NCI-H1436 treated with DMSO at 0.1 percent for 48 hours (cell line): ENCODE data around the gene RRBP1.

ENCODE experiments used
- DNase-seq: peaks from one replicate; lab custom pipeline; 2025; lab: John Stamatoyannopoulos, UW

Gene RRBP1

DNA sequence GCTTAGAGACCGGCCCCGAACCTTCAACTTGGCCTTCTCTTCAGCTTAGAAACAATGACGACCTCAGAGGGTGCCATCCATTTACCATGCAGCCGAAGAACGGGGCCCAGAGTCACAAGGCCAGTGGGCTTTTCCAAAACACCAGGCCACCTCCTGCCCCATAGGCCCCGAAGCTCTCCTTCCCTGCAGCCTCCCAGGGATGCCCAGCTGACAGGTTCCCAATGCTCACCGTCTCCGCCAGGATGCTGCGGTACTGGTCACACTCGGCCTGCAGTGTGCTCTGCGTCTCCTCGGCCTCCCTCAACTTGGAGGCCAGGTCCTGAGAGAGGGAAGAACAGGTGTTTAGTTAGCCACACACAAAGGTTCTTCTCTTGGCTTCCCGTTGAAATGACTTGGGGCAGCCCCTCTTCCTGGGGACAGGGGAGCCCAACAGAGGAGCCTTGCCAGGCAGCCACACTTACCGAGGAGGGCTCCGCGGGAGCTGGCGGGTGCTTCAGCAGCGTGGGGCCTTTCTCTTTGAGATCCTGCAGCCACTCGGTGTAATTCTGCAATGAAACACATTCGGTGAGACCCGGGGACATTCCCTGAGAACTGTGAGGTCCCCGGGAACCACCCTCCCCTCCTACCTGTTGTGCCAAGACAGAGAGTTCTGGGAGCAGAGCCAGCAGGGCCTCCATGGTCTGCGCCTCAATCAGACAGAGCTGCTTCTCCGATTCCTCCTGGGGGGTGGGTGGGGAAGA, 60.6 kb downstream of the RRBP1 start:
- no peak for DNase-seq

DNA sequence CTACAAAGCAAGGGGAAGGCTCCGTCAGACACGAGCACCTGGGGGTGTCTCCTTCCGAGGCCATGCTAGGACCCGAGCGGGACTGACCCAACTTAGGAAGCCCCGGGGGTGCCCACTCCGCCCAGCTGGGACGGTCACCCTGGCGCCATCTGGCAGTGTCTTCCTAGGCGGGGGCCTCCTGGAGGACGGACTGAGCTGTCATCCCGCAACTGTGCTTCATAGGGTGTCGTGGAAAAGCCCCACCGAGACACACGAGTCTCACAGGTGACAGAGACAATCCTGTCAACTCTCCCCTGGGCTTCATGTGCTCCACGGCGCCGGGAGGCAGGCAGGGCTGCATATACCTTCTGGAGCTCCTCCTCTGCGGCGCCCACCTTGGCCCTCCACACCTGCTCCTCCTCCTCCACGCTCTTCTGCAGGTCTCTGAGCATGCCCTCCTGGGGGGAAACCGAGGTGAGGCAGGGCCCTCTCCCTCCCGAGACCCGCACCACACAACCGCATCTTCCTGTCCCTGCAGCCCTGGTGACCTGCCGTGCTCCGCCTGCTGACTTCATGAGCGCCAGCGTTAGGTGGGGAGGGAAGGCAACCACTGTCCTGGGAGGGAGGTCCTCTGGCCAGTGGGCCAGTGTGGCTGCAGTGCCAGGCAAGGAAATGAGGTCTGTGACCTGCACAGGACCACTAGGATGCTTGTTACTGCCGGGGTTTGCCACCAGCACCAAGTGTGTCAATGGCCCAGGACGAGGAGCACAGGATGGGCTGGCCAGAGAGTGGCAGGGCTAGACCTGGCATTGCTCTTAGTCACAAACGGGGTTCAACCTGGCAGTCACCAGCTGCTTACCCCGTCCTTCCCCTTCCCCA, 61.4 kb downstream of the RRBP1 start:
- no peak for DNase-seq

- no peak for DNase-seq
Measured at GRCh38 chr20:17619351-17620093, 62.5 kb downstream of the RRBP1 start.

DNA sequence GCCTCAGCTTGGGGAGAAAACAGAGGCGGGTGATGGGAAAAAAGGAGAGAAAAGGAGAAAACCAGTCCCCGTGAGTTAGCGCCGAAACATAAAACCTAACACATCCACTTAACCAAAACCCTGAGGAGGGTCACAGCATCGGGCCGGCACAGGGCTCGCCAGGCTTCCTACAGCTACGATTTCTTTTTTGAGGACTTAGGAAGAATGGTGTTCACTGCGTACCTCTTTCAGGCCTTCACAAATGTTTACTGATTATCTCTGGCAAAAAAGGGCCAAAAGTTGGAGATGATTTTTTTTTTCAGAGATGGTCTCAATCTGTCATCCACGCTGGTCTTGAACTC, 63.4 kb downstream of the RRBP1 start:
- DNase-seq: no peak

DNA sequence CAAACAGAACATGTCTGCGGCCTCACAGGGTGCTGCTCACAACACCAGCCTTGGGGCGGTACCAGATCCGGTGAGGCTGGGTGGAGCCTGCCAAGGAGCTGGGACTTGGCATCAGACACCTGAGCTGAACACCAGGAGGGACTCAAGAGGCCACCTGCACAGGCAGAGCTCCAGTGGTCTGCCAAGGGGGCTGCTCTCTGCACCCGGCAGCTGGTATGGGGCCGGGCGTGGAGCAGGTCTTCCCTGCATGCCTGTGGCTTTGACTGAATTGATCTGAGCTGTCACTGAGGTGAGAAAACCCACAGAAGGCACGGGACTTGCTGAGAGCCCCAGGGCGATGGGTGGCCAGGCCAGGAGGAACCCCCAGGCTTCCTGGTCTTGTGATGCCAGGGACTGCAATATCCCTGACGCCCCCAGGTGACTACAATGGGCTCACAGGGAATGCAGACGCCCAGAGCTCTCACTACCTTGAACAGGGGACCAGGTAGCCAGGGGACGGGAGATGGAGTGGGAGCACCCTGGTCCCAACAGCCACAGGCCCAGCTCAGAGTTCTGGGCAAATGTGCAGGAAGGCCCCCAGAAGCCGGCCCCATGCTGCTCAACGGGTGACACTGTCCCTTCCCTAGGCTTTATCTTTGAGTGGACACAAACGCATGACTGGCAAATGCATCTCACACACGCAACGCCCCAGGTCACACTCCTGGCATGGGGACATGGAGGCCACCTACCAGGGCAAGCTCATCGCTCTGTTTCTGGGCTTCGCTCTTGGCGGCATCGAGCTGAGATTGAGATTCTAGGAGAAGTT, 64.0 kb downstream of the RRBP1 start:
- DNase-seq: no peak

DNA sequence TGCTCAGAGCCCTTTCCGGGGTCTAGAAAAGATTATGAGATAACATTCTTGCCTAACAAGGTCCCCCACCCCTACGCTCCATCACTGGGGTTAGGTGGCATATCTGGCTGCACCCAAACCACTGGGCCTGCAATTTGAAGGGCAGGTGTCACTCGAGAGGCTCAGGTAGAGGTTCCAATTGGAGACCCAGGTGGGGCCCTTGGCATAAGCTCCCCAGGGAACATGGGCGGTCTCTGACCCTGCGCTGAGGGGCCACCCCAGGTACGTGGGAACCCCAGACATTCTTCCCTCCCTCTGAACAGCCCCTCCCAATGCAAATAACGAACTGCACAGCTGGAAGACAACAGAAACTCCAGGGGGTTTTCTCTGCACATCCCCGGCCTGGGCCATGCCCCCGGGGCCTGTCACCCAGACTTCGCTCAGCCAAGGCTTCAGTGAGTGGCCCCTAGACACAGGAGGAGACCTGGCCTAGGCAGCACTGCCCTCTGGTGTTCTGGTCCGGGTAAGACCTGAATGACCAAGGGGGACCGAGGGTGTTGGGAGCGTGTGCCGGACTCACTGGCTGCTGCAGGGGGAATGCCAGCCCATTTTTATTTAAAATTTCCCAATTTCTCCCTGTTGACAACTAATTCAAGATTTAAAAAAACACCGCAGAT, 64.7 kb downstream of the RRBP1 start:
- DNase-seq: no peak

DNA sequence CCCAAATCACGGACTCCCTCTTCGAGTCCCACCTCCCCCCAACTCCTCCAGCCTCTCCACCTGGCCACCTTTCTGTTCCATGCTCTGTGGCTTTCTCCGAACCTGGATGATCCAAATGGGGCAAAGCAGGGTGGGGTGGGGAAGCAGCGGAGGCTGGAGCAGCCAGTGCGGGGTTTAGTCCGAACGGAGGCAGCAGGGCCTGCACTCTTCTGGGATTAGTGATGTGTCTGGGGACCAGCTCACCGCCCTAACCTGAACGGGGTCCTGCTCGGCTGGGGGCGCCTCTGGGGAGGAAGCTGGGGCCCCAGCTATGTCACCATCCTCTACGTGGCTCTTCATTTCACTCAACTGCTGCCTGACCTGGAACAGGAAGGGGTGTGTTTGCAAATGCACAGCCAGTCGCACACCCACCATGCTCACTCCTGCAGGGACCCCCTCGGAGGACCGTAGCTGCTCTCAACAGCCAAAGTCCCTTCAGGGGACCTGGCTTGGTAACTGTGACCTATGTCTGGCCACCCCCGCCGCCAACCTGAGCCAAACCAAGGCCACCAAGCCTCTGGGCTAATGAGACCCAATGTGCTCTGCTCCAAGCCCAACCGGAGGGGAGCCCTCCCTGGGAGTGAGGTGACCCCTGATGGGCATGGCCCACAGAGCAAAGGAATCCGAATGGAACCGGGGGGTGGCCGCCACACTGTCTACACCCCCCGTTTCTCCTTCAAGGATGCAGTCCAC, 65.4 kb downstream of the RRBP1 start:
- no peak for DNase-seq

GRCh38 chr20:17615645-17616479, 66.2 kb downstream of the RRBP1 start:
- DNase-seq: no peak

DNA sequence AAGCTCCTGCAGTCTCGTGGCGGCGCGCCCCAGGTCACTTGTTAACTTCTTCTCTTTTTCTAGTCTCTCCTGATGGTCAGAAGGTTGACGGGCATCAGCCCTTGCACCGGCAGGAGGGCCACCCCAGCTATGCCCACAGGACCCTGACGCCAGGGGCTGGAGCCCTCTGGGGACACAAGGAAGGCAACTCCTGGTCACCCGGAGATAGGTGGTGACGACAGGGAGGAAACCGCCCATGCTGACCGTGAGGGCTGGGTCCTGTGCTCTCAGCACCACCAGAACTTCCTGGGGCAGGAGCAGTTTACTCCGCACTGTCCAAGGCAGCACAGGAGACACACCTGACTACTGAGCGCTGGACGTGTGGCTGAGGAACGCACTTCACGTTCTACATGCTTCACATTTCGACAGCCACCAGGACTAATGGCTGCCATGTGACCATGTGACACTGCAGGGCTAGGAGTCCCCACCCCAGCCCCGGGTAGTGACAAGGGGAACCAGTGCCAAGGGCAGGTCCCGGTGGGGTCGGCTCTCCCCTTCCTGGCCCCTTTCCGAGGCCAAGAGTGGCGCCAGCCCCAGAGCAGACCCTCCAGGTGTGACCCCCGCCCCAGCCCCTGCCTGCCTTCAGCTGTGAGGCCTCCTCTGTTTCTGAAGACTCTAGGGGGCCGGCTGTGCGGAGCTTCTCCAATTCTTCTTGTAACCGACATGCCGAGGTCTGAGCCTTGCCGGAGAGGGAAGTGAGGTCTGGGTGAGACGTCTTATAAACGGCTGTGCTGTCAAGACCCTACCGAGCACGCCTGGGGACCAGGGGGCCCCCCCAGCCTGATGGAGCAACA, 67.0 kb downstream of the RRBP1 start:
- no peak for DNase-seq

DNA sequence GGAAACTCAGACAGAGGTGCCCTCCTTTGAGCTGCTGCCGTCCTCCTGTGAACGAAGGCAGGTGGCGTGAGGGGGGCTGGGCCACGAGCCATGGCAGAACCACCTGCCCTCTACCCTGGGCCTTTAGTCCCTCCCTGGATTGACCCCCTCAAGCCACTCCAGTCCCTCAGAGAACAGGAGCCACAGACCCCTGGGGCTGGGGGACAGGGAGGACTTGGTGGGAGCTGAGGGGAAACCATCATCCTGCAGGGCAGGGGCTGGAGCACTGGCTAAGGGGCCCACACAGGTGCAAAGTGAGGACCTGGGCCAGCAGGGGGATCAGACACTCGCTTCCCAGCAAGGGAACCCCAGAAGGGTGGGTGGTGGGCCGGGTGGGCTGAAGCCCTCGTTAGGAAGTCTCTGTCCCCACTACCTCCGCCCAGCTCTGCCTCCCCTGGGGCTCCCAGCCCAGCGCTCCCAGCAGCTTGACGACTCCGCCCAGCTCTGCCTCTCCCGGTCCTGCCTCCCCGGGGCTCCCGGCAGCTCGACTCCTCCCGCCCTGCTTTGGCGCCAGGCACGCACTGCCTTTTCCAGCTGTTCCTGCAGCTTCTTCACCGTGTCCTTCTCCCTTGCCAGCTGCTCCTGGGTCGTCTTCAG, 67.7 kb downstream of the RRBP1 start:
- no peak for DNase-seq

GRCh38 chr20:17613328-17614175, 68.5 kb downstream of the RRBP1 start:
- DNase-seq: no peak

GRCh38 chr20:17612992-17613327, 69.1 kb downstream of the RRBP1 start:
- DNase-seq: no peak

- DNase-seq: no peak
Measured at GRCh38 chr20:17612287-17612991, 69.6 kb downstream of the RRBP1 start.

DNA sequence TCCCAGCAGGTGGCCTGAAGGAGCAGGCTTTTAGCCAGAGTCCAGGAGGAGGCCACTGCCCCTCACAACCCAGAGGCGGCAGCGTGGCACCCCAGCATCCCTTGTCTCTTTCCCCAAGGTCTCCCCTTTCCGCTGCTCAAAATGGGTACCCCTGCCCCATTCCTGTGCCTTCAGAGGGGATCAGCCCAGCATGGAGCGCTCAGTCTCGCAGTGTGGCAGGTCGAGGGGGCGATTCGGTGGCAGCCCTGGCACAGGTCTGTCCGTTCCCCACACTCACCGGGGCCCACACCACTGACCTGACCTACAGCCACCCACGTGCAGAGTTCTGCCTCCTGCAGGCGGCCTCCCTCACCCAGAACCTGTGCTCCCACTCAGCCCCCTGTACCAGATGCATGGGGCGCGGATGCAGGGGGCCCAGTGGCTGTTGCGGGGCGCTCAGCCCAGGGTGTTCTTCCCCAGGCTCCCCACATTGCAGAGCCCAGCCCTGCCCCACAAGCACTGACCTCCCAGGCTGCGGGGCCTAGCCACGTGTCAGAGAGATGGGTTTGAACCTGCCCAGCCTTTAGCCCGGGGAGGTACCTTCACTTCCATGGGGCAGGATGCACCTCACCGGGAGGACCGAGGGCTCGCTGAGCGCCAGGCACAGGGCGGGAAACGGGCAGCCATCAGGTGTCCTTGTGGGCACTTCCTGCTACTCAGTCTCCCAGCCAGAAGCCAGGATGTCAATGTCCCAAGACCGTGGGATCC, 70.3 kb downstream of the RRBP1 start:
- no peak for DNase-seq

DNA sequence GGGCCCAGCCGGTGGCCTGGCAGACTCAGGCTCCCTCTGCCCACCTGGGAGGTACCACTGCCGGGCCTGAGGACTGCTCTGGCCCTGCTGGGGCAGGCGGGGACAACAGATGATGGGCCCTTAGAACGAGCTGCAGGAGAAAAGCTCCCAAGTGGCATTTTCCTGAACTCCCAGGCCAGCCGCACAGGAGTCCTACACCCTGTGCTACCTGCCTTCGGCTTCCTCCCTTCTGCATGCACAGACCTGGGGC, 70.8 kb downstream of the RRBP1 start:
- DNase-seq: no peak

DNA sequence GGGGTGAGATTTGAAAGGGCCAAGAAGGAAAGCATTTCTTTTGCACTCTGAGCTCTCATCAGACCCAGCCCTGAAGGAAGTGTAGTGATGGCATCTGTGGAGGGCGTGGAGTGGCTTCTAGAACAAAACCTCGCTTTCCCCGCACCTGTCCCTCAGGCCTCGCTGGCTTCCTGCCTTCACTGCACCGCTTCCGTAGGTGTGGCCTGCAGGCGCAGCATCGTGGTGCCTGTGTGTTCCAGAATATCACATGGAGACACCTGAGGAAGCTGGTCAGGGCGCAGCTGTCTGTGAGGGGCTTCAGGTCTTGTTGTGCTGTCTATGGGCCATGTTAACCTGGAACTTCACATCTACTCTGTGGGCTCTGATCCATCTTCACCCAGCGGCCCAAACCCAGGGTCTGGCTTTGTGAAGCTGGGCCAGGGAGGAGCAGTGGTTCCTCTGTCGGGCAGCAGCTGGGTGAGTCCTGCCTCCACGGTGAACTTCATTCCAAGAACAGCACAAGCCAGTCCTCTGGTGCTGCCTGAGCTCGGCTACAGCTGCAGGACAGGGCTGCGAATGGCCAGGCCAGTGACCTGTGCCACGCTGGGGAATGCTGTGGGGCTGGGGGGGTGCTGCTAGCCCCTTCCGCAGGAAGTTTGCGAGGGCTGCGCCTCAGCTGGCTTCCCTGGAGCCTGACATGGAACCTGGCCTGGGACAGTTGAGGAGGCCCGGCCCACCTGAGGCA, 71.3 kb downstream of the RRBP1 start:
- no peak for DNase-seq
